ENCODE results near the gene SYN1. TPM values are rescaled to one million over a fixed set of nuclear protein-coding genes. Genes with fewer than 3 reads are reported as not detected.
A peak's percentile ranks its signal among the peaks of the same experiment; 100 is the strongest.

SYN1 gene
- total RNA-seq, 1 donor from 2014 or later = 5.3 TPM

- H3K4me3 Mint-ChIP-seq (ENCODE audit: low read depth) = peak overlapping the region; percentile 82
These were observed 30.1 kb upstream of the SYN1 start for GRCh38 chrX:47649781-47650163.

GRCh38 chrX:47649271-47649670 is 29.6 kb upstream of the SYN1 start:
- Mint-ChIP-seq H3K36me3 (ENCODE audit: insufficient read depth) (peaks cover 12% of the 10 kb centered on the region), H3K27me3 (no peaks in the 10 kb centered on the region), H3K9me3 (ENCODE audit: low read depth) (peaks cover 13% of the 10 kb centered on the region), H3K27ac (peak overlapping the region; percentile 3), H3K4me3 (ENCODE audit: low read depth) (peak overlapping the region; percentile 82), H3K4me1 (ENCODE audit: low read depth) (peaks cover 14% of the 10 kb centered on the region)
- TF ChIP-seq CTCF (IDR thresholded peaks at IDR 0.05; ENCODE audit: unreplicated experiment) = no peak
- no peak for DNase-seq (ENCODE audit: low spot score, unreplicated experiment)

More at GRCh38 chrX:47649781-47650163, 30.1 kb upstream of the SYN1 start:
- Mint-ChIP-seq H3K27me3 (no peaks in the 10 kb centered on the region), H3K36me3 (ENCODE audit: insufficient read depth) (peaks cover 12% of the 10 kb centered on the region), H3K4me1 (ENCODE audit: low read depth) (peaks cover 14% of the 10 kb centered on the region), H3K9me3 (ENCODE audit: low read depth) (peaks cover 16% of the 10 kb centered on the region), H3K27ac (peak overlapping the region; percentile 75)
- TF ChIP-seq CTCF (IDR thresholded peaks at IDR 0.05; ENCODE audit: unreplicated experiment) = no peak
- no peak for DNase-seq (ENCODE audit: low spot score, unreplicated experiment)

GRCh38 chrX:47648376-47648775 is 28.7 kb upstream of the SYN1 start:
- H3K36me3 Mint-ChIP-seq (ENCODE audit: insufficient read depth) = peaks cover 10% of the 10 kb centered on the region
- no peak overlapping the region for H3K27ac Mint-ChIP-seq
- peak overlapping the region; percentile 82 for H3K4me3 Mint-ChIP-seq (ENCODE audit: low read depth)
- H3K27me3 Mint-ChIP-seq = no peaks in the 10 kb centered on the region
- DNase-seq (ENCODE audit: low spot score, unreplicated experiment) = no peak
- H3K4me1 Mint-ChIP-seq (ENCODE audit: low read depth) = peaks cover 14% of the 10 kb centered on the region
- peaks cover 13% of the 10 kb centered on the region for H3K9me3 Mint-ChIP-seq (ENCODE audit: low read depth)
- no peak for TF ChIP-seq CTCF (IDR thresholded peaks at IDR 0.05; ENCODE audit: unreplicated experiment)

- Mint-ChIP-seq H3K36me3 (ENCODE audit: insufficient read depth) (peaks cover 7% of the 10 kb centered on the region), H3K4me1 (ENCODE audit: low read depth) (peaks cover 14% of the 10 kb centered on the region), H3K4me3 (ENCODE audit: low read depth) (no peak overlapping the region), H3K9me3 (ENCODE audit: low read depth) (peaks cover 5% of the 10 kb centered on the region), H3K27ac (no peak overlapping the region), H3K27me3 (no peaks in the 10 kb centered on the region)
- DNase-seq (ENCODE audit: low spot score, unreplicated experiment) = no peak
- TF ChIP-seq CTCF (IDR thresholded peaks at IDR 0.05; ENCODE audit: unreplicated experiment) = no peak
These were observed 27.0 kb upstream of the SYN1 start for GRCh38 chrX:47646636-47647035.

GRCh38 chrX:47645530-47645929 is 25.9 kb upstream of the SYN1 start:
- peaks cover 10% of the 10 kb centered on the region for H3K36me3 Mint-ChIP-seq (ENCODE audit: insufficient read depth)
- peaks cover 7% of the 10 kb centered on the region for H3K4me1 Mint-ChIP-seq (ENCODE audit: low read depth)
- no peak for TF ChIP-seq CTCF (IDR thresholded peaks at IDR 0.05; ENCODE audit: unreplicated experiment)
- peaks cover 12% of the 10 kb centered on the region for H3K9me3 Mint-ChIP-seq (ENCODE audit: low read depth)
- H3K27me3 Mint-ChIP-seq = no peaks in the 10 kb centered on the region
- no peak for DNase-seq (ENCODE audit: low spot score, unreplicated experiment)
- no peak overlapping the region for H3K4me3 Mint-ChIP-seq (ENCODE audit: low read depth)
- peak overlapping the region; percentile 80 for H3K27ac Mint-ChIP-seq
